Stimulated activated CD8-positive, alpha-beta memory T cell treated with anti-CD3 and anti-CD28 coated beads, Interleukin-2, amount 100 ng/mL, for 1 hour (primary cell): Measurements from ENCODE around the gene BIRC7.

Experiments
- DNase-seq, 2 donors: peaks; one replicate each; pipeline ENCODE4 v3.0.0-alpha.2; 2020; ENCODE audit warnings: low read depth in 2 of 2

The BIRC7 gene, protein sequence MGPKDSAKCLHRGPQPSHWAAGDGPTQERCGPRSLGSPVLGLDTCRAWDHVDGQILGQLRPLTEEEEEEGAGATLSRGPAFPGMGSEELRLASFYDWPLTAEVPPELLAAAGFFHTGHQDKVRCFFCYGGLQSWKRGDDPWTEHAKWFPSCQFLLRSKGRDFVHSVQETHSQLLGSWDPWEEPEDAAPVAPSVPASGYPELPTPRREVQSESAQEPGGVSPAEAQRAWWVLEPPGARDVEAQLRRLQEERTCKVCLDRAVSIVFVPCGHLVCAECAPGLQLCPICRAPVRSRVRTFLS

GRCh38 chr20:63235399-63235983 is at the start of gene BIRC7:
TSS of gene BIRC7 (plus strand) at chr20:63235905. CDS start at chr20:63236097, 192 bp downstream.
- DNase-seq: no peak

GRCh38 chr20:63186084-63186483 is 49.6 kb upstream of the BIRC7 start:
- no peak for DNase-seq

- no peak for DNase-seq
Observed at GRCh38 chr20:63186528-63187316, 49.0 kb upstream of the BIRC7 start.

GRCh38 chr20:63187338-63188158 is 48.2 kb upstream of the BIRC7 start:
- no peak for DNase-seq

DNA sequence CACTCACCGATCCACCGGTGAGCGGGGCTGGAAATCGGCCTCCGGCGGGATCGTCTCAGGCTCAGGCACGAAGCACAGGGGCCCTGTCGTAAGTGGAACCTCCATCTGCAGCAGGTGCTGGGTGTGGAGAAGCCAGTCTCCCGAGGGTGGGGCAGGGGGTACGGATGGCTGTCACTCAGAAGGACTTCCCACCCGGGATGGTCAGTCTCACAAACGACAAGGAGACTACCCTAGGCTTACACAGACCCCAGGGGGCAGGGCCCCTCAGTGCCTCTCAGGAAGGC is 47.6 kb upstream of the BIRC7 start:
- DNase-seq: no peak

- DNase-seq: no peak
Observed at GRCh38 chr20:63188641-63189321, 46.9 kb upstream of the BIRC7 start.

- DNase-seq: no peak
Observed at GRCh38 chr20:63189322-63189642, 46.4 kb upstream of the BIRC7 start.

DNA sequence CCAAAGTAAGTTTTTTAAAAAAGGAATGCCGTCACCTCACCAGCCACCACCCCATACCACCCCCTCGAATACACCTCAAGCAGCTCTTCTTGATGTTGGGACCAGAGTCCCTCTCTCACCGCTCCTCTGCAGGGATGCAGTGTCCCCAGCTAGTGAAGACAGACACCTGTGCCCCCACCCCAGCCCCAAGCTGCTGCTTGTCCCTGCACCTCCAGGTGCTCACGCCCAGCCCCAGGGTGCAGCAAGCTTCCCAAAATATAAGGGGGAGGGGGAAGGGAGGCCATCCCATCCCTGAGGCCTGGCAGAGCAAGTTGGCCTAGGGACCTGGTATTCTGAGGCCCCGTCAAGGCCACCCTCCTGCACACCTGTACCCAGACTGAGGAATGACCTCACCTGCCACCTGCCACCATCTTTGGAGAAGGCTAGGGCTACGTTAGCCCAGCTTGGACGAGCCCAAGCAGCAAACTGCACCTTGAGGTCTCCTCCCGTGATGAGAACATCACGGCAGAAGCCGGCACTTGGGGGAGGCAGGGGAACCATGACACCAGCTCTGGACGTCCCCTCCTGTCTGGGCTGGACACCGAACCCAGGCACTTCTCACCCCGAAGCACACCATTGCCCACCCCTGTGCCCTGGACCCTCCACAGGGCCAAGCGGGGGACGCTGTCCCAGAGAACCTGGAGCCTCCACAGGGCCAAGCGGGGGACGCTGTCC is 45.7 kb upstream of the BIRC7 start:
- no peak for DNase-seq

- no peak for DNase-seq
Observed at GRCh38 chr20:63190828-63191227, 44.9 kb upstream of the BIRC7 start.

DNA sequence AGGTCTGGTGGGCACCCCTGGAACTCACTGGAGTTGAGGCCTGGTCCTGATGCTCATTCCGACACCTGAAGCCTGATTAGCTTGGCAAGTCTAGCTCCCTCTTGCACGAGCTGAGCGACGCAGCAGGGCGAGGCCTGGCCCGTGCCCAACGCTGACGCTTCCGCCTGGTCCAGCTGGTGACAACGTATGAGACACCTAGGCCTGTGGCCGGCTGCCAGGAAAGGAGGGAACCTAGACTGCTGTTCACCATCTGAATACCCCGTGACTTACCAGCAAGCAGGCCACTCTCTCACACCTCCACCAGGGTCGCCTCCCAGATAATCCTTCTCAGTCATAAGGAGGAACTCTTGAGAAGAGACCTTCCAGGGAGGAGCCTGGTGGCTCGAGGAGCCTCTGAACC is 44.3 kb upstream of the BIRC7 start:
- DNase-seq: no peak

GRCh38 chr20:63192721-63193120 is 43.0 kb upstream of the BIRC7 start:
- no peak for DNase-seq

DNA sequence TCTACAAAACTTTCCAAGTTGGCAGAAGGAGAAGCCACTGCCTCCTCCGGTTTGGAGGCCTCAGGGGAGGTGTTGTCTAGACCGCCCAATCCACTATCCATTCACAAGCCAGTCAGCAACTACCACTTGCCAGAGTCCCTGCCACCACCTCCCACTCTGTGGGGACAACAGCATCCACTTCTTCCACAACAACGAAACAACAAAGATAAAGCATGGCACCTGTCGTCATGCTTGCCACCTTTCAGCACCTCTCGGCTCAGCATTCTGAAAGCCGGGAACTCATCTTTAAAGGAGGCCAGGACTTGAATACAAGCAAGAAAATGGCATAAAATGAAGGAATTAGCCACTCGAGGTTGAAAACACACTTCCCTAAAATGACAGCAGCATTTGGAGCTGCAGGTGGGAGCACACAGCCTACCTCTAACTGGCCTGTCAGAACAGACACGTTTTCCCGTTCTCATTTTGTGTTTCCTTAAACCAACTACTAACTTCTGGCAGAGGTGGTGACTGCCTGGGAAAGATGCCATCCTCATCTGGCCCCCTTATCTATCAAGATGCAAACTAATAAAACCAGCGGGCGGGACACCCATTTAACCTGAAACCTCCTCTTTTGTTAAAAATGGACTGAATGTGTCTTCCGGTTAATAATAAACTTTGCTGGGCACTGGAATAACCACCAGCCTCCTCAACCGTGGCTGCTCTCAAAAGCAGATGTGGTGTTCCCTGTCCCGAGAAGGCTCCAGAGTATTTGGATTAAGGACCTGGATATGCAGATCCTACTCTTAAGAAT is 41.5 kb upstream of the BIRC7 start:
- DNase-seq: no peak

GRCh38 chr20:63194797-63195173 is 40.9 kb upstream of the BIRC7 start:
- DNase-seq: no peak

DNA sequence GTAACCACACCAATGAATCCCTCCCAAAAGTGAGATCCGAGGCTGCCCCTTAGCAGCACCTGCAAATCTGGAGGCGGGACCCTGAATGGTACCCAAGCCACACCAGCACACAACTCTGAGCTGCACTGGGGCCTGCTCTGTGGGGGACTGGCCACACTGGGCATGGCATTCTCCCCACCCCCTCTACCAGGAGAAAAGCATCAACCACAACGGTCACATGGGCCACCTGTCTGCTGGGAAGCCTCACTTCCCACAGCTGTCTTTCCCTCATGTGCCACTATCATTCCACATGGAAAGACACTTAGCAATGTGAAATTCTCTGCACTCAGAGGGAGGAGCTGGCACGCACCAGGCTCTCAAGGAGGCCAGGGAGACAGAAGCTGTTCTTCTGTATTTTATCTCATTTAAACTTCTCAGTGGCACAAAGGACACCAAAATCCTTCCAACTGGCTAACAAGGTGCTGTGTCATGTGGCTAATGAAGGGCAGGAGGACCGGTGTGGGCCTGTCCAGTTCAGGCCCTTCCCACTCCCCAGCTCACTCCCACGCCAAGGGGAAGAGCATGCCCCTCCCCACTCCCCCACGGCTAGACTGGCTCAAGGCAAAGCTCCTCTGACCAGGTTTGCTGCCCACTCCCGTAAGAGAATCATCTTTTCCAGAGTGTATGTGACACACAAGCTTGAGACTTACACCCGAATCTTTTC is 38.8 kb upstream of the BIRC7 start:
- DNase-seq: no peak

- no peak for DNase-seq
Observed at GRCh38 chr20:63198606-63199005, 37.1 kb upstream of the BIRC7 start.

- DNase-seq: no peak
Observed at GRCh38 chr20:63202021-63202420, 33.7 kb upstream of the BIRC7 start.

DNA sequence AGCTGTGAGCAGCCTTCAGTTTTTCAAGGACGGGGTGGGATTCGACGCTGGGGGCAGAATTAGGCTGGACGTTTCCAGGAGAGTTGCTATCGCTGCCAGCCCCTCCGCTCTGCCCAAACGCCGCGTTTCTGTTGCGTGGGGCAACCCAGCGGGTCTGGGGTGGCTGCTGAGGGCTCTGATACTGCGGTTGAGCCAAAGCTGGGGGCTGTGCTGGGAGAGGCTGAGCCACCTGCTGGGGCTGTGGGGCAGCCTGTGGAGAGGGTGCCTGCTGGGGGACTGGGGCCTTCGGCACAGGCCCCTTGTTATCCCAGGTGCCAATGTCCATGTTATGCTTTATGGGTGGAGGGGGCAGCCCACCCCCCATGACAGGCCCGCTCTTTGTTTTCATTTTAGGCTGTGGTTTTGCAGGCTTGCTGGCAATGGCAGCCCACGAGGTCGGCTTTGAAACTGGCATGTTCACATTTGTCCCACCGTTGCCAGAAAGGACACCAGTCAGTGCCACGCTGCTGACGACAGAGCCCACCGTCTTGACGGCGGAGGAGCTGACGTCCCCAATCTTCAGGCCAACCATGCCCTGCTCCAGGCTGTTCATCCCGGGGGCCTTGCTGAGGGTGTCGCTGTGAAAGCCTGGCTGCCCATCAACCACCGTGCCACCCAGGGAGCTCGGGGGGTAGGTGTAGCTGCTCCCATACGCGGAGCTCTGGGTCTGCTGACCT is 32.7 kb upstream of the BIRC7 start:
- no peak for DNase-seq

- DNase-seq: no peak
Observed at GRCh38 chr20:63204362-63204761, 31.3 kb upstream of the BIRC7 start.

GRCh38 chr20:63205896-63206295 is 29.8 kb upstream of the BIRC7 start:
- no peak for DNase-seq
